A673 (cell line): Measurements from ENCODE around the gene PEAR1.

ENCODE experiments used
- CTCF ChIP-seq: fragments of 300-800, 200-600 bp; sonication (generic); conservative IDR thresholded peaks from 2 replicates; pipeline ENCODE4 v1.5.1; 2017; ENCODE audit warnings: low read depth, mild to moderate bottlenecking, antibody characterized with exemption, low read length, moderate library complexity, mixed read lengths
- EZH2 ChIP-seq: fragments of 200-600 bp; sonication (generic); IDR thresholded peaks from 2 replicates; pipeline ENCODE4 v1.6.1; 2017; ENCODE audit warnings: borderline replicate concordance, low read depth, mild to moderate bottlenecking, mixed read lengths, antibody characterized with exemption, low read length; ENCODE audit not compliant: poor library complexity, severe bottlenecking

- TF ChIP-seq CTCF (no peak), EZH2 (no peak)
These were observed 44.4 kb upstream of the PEAR1 start for GRCh38 chr1:156849151-156849496.
